ENCODE measurements around the gene CDH13.

DNA sequence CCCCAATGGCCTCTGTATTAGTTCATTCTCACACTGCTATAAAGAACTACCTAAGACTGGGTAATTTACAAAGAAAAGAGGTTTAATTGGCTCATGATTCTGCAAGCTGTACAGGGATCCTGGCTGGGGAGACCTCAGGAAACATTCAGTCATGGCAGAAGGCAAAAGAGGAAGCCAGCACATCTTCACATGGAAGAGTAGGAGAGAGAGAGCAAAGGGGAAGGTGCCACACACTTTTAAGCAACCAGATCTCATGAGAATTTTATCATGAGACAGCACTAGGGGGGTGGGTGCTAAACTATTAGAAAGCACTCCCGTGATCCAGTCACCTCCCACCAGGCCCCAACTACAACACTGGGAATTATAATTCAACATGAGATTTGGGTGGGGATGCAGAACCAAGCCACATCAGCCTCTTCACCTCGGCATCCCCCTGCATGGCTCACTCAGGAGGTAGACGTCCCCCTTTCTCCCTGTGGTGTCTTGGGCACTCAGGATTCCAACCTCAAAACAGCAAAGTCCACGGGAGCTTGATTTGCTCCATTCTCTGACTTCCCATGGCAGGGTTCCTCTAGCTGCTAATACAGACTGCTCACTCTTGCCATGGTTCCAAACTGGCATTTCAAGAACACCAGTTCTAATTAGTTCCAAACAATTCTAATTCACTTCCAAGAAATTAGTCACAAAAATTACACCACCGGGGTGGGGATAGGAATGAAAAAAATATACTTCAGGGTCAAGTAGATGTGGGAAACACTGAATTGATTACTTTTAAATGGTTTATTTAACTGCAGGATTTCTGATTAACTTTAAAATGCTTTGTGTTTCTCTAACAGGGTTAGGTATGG lies 977.2 kb downstream of the CDH13 start:
- TF ChIP-seq CTCF (conservative IDR thresholded peaks at IDR 0.05; ENCODE audit: low read depth in 2 of 2) (no peak), REST (IDR thresholded peaks at IDR 0.05; ENCODE audit: unreplicated experiment) (no peak), EZH2 (IDR thresholded peaks at IDR 0.05; ENCODE audit: low read depth, unreplicated experiment) (no peak), POLR2AphosphoS5 (IDR thresholded peaks at IDR 0.05; ENCODE audit: low read depth) (no peak), JUNB (IDR thresholded peaks at IDR 0.05; ENCODE audit: unreplicated experiment) (no peak), EZH2phosphoT487 (IDR thresholded peaks at IDR 0.05; ENCODE audit: unreplicated experiment) (no peak), NANOG (IDR thresholded peaks at IDR 0.05; ENCODE audit: borderline replicate concordance) (no peak), ZNF114 (CRISPR knock-in tag; IDR thresholded peaks at IDR 0.05) (no peak), ZNF331 (CRISPR knock-in tag; IDR thresholded peaks at IDR 0.05; ENCODE audit: low read depth) (no peak), CREB1 (CRISPR knock-in tag; IDR thresholded peaks at IDR 0.05; ENCODE audit: low read depth) (no peak)
- TF ChIP-seq, protein P1, sequence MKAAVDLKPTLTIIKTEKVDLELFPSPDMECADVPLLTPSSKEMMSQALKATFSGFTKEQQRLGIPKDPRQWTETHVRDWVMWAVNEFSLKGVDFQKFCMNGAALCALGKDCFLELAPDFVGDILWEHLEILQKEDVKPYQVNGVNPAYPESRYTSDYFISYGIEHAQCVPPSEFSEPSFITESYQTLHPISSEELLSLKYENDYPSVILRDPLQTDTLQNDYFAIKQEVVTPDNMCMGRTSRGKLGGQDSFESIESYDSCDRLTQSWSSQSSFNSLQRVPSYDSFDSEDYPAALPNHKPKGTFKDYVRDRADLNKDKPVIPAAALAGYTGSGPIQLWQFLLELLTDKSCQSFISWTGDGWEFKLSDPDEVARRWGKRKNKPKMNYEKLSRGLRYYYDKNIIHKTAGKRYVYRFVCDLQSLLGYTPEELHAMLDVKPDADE (IDR thresholded peaks at IDR 0.05): no peak

All from GM23338 (cell line).